NCI-H460 (cell line): ENCODE results near the gene UNC93A. TPM values are rescaled to one million over a fixed set of nuclear protein-coding genes. Genes with fewer than 3 reads are reported as not detected.

Experiments used
- DNase-seq: peaks from one replicate; pipeline ENCODE4 v3.0.0-alpha.2; 2016; ENCODE audit warnings: low read depth; ENCODE audit errors: extremely low read depth
- total RNA-seq: library from RNA; depleted of rRNA; stranded (reverse); fragments of >200 nt; shearing (Covaris generic); gene quantifications from 2 replicates; pipeline ENCODE4 v1.2.3, GENCODE V29; 2014

UNC93A gene
- total RNA-seq, 1 experiment from 2014 or later: not detected

GRCh38 chr6:167292301-167293087, 1.4 kb downstream of the UNC93A start:
- DNase-seq: no peak

DNA sequence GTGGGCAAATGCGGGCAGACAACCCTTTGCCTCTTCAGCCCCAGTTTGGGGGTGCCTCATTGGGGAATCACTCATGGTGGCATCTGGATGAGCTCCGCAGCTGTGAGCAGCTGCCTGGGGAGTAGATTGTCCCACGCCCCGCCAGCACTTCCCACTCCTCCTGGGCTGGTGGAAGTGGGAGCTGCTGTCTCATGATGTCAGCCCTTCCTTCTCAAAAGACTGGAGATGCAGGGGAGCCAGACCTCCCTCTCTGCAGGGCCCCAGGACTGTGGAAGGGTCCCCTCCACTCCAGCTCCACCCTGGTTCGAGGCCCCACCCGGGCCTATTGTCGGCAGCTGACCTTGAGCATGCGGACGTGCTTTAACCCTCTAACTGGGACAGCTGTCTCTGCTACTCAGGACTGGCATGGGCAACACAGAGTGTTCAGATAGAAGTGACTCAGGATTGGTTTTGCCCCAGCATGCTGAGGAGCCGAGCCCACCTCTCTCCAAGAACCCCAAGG, 2.0 kb downstream of the UNC93A start:
- no peak for DNase-seq

- no peak for DNase-seq
Observed at GRCh38 chr6:167293590-167294091, 2.5 kb downstream of the UNC93A start.

DNA sequence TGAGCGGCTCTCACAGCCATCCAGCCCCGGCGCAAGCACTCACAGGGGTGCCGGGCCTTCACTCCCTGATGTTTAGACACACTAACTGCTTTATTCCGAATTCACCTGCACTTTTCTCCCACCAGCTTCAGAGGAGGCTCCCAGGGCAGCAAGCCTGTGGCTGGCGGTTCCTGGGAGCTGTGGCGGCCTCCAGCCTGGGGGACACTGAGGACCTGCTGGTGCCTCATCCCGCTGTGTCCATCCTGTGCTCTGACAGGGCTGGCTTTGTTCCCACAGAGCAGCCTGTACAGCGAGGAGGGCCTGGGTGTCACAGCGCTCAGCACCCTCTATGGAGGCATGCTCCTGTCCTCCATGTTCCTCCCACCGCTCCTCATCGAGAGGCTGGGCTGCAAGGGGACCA, 3.1 kb downstream of the UNC93A start:
- DNase-seq: no peak

DNA sequence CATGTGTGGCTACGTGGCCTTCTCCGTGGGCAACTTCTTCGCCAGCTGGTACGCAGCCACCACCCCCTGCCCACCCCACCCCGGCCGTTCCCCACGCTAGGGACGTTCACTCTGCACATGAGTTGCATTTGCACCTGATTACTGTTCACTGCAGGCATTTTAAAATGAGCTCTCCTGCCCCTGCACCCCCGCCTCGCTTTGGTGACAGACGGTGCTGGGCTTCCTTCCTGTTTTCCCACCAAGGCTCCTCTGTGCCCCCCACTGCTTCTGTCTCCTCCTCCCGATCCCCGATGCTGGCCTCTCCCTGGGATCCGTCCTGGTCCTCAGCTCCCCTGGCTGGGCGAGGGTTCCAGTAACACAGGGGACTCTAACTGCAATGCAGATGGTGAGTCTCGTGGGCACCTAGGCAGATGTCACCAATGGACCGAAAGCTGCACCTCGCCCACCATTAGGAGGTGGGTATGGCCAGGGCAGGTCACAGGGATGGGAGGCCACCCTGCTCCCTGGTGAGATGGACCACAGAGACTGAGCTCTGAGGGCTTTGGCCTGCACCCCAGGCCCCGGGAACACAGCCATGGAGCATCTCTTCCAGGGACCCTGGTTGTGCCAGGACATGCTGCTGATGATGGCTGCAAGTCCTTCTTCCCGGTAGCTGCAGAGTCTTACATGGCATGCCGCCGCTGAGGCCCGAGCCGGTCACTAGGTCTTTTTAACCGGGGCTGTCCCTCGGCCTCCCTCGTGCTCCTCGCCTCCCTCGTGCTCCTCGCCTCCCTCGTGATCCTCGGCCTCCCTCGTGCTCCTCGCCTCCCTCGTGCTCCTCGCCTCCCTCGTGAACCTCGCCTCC, 3.8 kb downstream of the UNC93A start:
- DNase-seq: no peak

DNA sequence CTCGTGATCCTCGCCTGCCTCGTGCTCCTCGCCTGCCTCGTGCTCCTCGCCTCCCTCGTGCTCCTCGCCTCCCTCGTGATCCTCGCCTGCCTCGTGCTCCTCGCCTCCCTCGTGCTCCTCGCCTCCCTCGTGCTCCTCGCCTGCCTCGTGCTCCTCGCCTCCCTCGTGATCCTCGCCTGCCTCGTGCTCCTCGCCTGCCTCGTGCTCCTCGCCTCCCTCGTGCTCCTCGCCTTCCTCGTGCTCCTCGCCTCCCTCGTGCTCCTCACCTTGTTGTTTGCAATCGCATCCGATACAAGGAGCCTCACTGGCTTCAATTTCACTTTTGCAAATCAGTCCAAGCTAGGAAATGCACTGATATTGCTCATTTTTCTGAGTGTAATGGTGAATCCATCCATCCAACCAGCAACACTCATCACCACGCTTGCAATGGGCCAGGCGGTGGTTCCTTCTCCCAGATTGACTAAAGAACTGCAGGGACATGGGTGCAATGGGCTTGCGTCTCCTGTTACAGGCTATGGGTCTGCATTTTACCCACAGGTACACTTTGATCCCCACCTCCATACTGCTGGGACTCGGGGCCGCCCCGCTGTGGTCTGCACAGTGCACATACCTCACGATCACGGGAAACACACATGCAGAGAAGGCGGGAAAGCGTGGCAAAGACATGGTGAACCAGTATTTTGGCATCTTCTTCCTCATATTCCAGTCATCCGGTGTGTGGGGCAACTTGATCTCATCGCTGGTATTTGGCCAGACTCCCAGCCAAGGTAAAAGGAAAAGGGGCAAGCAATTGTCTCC, 4.6 kb downstream of the UNC93A start:
- DNase-seq: no peak

DNA sequence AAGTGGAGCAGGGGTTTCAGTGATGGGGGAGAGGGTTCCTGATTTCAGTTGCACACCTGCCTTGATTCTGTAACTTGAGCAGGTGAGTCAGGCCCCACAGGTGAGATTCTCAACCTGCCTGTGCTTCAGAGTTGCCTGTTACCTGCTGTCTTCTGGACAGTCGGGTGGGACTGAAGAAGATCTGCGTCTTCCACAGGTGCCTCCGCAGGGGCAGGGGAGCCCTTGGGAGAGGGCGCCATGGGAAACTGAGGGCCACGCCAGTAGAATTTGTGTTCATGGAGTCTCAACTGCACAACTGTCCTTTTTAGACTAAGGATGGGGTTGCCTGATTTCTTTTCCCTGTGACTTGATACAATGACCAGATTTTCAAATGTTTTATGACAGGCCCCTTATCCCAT, 5.2 kb downstream of the UNC93A start:
- DNase-seq: no peak

GRCh38 chr6:167296902-167297301, 5.8 kb downstream of the UNC93A start:
- DNase-seq: no peak

GRCh38 chr6:167298127-167298526, 7.0 kb downstream of the UNC93A start:
- DNase-seq: no peak

GRCh38 chr6:167299641-167300308, 8.7 kb downstream of the UNC93A start:
- DNase-seq: no peak

- no peak for DNase-seq
Observed at GRCh38 chr6:167300902-167301777, 10.0 kb downstream of the UNC93A start.

GRCh38 chr6:167302074-167302473, 11.0 kb downstream of the UNC93A start:
- DNase-seq: no peak

DNA sequence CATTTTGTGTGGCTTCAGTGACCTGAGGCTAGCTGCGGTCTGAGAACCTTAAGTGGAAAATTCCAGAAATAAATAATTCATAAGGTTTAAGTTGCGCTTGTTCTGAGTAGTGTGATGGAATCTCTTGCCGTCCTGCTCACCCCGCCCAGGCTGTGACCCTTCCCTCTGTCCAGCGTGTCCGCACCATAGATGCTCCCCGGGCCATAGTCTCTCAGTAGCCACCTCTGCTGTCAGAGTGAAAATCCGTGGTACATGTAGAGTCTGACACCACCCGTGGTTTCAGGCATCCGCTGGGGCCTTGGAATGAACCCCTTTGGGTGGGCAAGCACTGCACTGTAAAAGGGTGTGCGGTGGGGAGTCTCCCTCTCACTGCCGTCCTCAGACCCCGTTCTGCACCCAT, 11.7 kb downstream of the UNC93A start:
- DNase-seq: no peak

DNA sequence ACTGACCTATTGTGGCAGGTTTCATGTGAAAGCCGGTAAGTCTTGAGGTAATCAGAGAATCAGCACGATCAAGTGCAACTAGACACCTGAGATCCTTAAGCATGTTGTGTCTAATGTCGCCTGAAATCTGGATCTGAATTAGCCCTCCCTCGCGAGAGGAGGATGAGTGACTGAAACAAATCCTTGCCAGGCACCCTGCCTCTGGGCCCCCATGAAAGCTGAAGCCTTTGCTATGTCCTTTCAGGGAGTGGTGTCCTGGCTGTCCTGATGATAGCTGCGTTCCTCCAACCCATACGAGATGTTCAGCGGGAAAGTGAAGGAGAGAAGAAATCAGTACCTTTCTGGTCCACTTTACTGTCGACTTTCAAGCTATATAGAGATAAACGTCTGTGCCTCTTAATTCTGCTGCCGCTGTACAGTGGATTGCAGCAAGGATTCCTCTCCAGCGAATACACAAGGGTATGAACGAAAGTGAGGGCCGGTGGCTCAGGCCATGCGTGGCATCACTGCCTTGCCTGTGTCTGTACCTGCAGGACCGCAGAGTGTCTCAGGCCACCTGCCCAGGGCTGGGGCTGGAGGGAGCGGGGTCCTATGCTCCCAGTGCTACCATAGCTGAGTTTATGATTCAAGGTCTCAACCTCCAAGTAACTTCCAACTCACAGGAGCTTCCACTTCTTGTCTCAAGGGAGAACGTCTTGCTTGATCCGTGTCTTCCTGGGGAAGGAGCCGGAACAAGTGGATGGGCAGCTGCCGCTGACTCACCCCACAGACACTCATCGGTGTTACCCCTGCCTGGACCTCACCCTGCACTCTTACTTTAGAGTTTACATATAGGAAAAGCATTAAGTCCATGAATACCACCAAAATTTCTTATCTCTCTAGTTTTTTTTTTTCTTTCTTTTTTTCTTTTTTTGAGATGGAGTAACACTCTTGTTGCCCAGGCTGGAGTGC, 12.8 kb downstream of the UNC93A start:
- DNase-seq: no peak

DNA sequence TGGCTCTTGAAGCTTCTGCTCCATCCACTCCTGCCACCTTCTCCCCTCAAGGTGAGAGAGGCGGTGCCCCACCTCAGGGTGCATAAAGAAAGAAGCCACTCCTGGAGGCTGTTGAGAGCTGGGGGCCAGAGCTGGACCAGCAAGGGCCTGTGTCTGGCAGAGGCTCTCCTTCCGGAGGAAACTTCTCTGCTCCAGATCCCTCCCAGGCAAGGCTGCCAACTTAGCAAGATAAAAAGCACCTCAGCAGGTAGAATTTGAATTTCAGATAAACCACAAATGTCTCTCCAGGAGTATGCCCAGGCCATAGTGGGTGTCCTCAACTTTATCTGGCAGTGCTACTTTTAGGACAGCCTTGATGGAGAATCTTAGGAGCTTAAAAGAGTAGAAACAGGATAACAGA, 13.8 kb downstream of the UNC93A start:
- DNase-seq: no peak

GRCh38 chr6:167305796-167306195, 14.7 kb downstream of the UNC93A start:
- DNase-seq: no peak

- no peak for DNase-seq
Observed at GRCh38 chr6:167306401-167306998, 15.4 kb downstream of the UNC93A start.
